Hepatocyte (in vitro differentiated cells): Measurements from ENCODE around the gene LIAS.
"Not testable (repeated sequence)": the region's sequence is repeated elsewhere in the genome, so short reads cannot be mapped to it uniquely, and the experiment has no call there.

Experiments
- EZH2phosphoT487 ChIP-seq: fragments of 200-600 bp; sonication (generic); IDR thresholded peaks from one replicate; pipeline ENCODE4 v1.6.1; 2018; ENCODE audit warnings: antibody characterized with exemption, mild to moderate bottlenecking, low read depth, moderate library complexity; ENCODE audit not compliant: unreplicated experiment, severe bottlenecking
- TF ChIP-seq, protein P1 (sequence below): fragments of 200-600 bp; sonication (generic); IDR thresholded peaks from 2 replicates; pipeline ENCODE4 v1.5.1; 2016; ENCODE audit warnings: antibody characterized with exemption, mild to moderate bottlenecking; ENCODE audit not compliant: poor library complexity

DNA sequence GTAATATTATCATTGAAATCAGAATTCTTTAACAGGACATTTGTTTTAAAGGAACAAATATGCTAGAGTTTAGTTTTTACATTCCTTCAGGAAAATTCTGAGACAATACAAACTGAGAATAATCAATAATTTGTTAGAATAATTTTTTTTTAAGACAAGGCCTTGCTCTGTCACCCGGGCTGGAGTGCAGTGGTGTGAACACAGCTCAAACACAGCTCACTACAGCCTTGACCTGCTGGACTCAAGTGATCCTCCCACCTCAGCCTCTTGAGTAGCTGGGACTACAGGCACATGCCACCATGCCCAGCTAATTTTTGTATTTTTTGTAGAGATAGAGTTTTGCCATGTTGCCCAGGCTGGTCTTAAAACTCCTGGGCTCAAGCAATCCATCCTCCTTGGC, 33.6 kb upstream of the LIAS start:
- TF ChIP-seq, protein P1, sequence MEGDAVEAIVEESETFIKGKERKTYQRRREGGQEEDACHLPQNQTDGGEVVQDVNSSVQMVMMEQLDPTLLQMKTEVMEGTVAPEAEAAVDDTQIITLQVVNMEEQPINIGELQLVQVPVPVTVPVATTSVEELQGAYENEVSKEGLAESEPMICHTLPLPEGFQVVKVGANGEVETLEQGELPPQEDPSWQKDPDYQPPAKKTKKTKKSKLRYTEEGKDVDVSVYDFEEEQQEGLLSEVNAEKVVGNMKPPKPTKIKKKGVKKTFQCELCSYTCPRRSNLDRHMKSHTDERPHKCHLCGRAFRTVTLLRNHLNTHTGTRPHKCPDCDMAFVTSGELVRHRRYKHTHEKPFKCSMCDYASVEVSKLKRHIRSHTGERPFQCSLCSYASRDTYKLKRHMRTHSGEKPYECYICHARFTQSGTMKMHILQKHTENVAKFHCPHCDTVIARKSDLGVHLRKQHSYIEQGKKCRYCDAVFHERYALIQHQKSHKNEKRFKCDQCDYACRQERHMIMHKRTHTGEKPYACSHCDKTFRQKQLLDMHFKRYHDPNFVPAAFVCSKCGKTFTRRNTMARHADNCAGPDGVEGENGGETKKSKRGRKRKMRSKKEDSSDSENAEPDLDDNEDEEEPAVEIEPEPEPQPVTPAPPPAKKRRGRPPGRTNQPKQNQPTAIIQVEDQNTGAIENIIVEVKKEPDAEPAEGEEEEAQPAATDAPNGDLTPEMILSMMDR: not testable (repeated sequence)
- TF ChIP-seq EZH2phosphoT487: not testable (repeated sequence)
